Thymus (tissue), 11 donors: ENCODE data around the gene SUMF1. TPM values are rescaled to one million over a fixed set of nuclear protein-coding genes. Genes with fewer than 3 reads are reported as not detected.

Source experiments
- DNase-seq, 9 donors: peaks; one replicate each; pipeline ENCODE4 v3.0.0-alpha.2; 2013; ENCODE audit warnings: low spot score in 9 of 9, low read depth in 6 of 9, missing footprints in 1 of 9
- H3K27ac ChIP-seq, 2 donors: one replicate each; pipeline ENCODE4 v1.5.1; 2013; ENCODE audit warnings: control low read depth in 1 of 2, low read depth in 1 of 2, low read length in 1 of 2, mild to moderate bottlenecking in 1 of 2, moderate library complexity in 1 of 2
- H3K27me3 ChIP-seq, 2 donors: one replicate each; pipeline ENCODE4 v1.5.1; 2013; ENCODE audit warnings: low read length in 1 of 2; ENCODE audit not compliant: control insufficient read depth in 2 of 2, insufficient read depth in 1 of 2
- H3K36me3 ChIP-seq, 2 donors: one replicate each; pipeline ENCODE4 v1.5.1; 2013; ENCODE audit warnings: low read length in 1 of 2, mild to moderate bottlenecking in 1 of 2, moderate library complexity in 1 of 2; ENCODE audit not compliant: control insufficient read depth in 2 of 2, insufficient read depth in 2 of 2
- H3K4me1 ChIP-seq, 2 donors: one replicate each; pipeline ENCODE4 v1.5.1; 2013; ENCODE audit warnings: low read length in 2 of 2; ENCODE audit not compliant: control insufficient read depth in 2 of 2, insufficient read depth in 2 of 2
- H3K4me3 ChIP-seq, 2 donors: one replicate each; pipeline ENCODE4 v1.5.1; 2013; ENCODE audit warnings: low read length in 2 of 2, control low read depth in 1 of 2, mild to moderate bottlenecking in 1 of 2
- H3K9me3 ChIP-seq, 2 donors: one replicate each; pipeline ENCODE4 v1.5.1; 2013; ENCODE audit warnings: low read length in 1 of 2, mild to moderate bottlenecking in 1 of 2; ENCODE audit not compliant: control insufficient read depth in 2 of 2, insufficient read depth in 1 of 2
- WGBS: extraction: QIAGEN DNeasy Blood & Tissue Kit; methylation state at CpG from one replicate; pipeline ENCODE4 v1.1.7; 2013; 5-methylcytosine and 5-hydroxymethylcytosine counted together
- polyA plus RNA-seq: library from polyadenylated mRNA; stranded (reverse); fragments of 200-250 nt; gene quantifications from one replicate; pipeline ENCODE4 v1.2.3, GENCODE V29; 2013
- total RNA-seq: library from RNA; stranded (reverse); fragments of 120-200 nt; gene quantifications from one replicate; pipeline ENCODE4 v1.2.4, GENCODE V29; 2013
- donor health status: healthy.

The SUMF1 gene
- total and polyA plus RNA-seq, 2 donors = 14.1 to 18.6 TPM

DNA sequence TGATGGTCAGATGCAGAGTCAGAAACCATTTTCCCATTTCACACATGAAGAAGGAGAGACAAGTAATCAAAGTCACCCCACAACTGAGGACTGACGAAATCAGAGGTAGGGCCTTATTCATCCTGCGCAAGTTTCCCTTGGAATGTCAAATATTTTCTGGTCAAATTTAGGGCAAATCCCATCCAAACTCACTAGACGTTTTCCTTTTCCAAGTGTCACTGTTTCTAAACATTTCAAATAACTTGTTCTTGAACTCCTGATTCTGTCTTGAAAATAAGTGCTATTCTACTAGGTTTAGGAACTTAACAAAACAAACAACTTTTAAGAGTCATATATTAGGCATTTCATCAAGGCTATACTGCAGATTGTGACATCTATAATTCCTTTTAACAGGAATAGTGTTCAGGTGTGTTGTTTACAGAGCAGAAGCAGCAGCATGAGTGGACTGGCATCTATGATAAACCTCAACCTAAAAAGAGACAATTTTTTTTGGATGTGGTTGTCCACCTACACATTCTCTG lies 40.7 kb downstream of the SUMF1 start:
- Histone ChIP-seq H3K9me3 (peaks cover 0 to 2% of the 10 kb centered on the region in 2 donors), H3K4me3 (no peak overlapping the region), H3K27ac (no peak overlapping the region), H3K27me3 (no peaks in the 10 kb centered on the region), H3K4me1 (no peaks in the 10 kb centered on the region), H3K36me3 (peaks cover 0 to 3% of the 10 kb centered on the region in 2 donors)
- no peak for DNase-seq
- WGBS = 96% methylated on average over 3 of the region's 3 CpGs

- H3K9me3 ChIP-seq = no peaks in the 10 kb centered on the region
- no peak overlapping the region for H3K4me3 ChIP-seq
- H3K27ac ChIP-seq = no peak overlapping the region
- DNase-seq = no peak
- peaks cover 0 to 3% of the 10 kb centered on the region in 2 donors for H3K36me3 ChIP-seq
- H3K27me3 ChIP-seq = no peaks in the 10 kb centered on the region
- 98% methylated on average over 4 of the region's 4 CpGs for WGBS
- no peaks in the 10 kb centered on the region for H3K4me1 ChIP-seq
Observed at GRCh38 chr3:4425707-4426106, 41.4 kb downstream of the SUMF1 start.

GRCh38 chr3:4425055-4425454 lies 42.0 kb downstream of the SUMF1 start:
- DNase-seq = no peak
- Histone ChIP-seq H3K4me3 (no peak overlapping the region), H3K27ac (no peak overlapping the region), H3K36me3 (peaks cover 0 to 3% of the 10 kb centered on the region in 2 donors), H3K27me3 (no peaks in the 10 kb centered on the region), H3K4me1 (no peaks in the 10 kb centered on the region), H3K9me3 (no peaks in the 10 kb centered on the region)

- H3K4me3 ChIP-seq = no peak overlapping the region
- no peaks in the 10 kb centered on the region for H3K9me3 ChIP-seq
- no peak for DNase-seq
- H3K27ac ChIP-seq = no peak overlapping the region
- WGBS = 97% methylated on average over 2 of the region's 2 CpGs
- H3K4me1 ChIP-seq = no peaks in the 10 kb centered on the region
- peaks cover 3% of the 10 kb centered on the region in 2 donors for H3K36me3 ChIP-seq
- no peaks in the 10 kb centered on the region for H3K27me3 ChIP-seq
Observed at GRCh38 chr3:4421121-4421520, 45.9 kb downstream of the SUMF1 start.

- H3K9me3 ChIP-seq = no peaks in the 10 kb centered on the region
- DNase-seq = no peak
- H3K4me3 ChIP-seq = no peak overlapping the region
- no peak overlapping the region for H3K27ac ChIP-seq
- 98% methylated on average over 1 of the region's 1 CpG for WGBS
- H3K27me3 ChIP-seq = no peaks in the 10 kb centered on the region
- peaks cover 3% of the 10 kb centered on the region in 2 donors for H3K36me3 ChIP-seq
- H3K4me1 ChIP-seq = no peaks in the 10 kb centered on the region
Observed at GRCh38 chr3:4419920-4420319, 47.1 kb downstream of the SUMF1 start.

GRCh38 chr3:4419386-4419785 lies 47.7 kb downstream of the SUMF1 start:
- no peak overlapping the region for H3K4me3 ChIP-seq
- no peak for DNase-seq
- H3K27me3 ChIP-seq = no peaks in the 10 kb centered on the region
- WGBS = 98% methylated on average over 3 of the region's 3 CpGs
- H3K27ac ChIP-seq = no peak overlapping the region
- no peaks in the 10 kb centered on the region for H3K9me3 ChIP-seq
- H3K4me1 ChIP-seq = no peaks in the 10 kb centered on the region
- H3K36me3 ChIP-seq = peaks cover 3% of the 10 kb centered on the region in 2 donors

GRCh38 chr3:4418156-4418555 lies 48.9 kb downstream of the SUMF1 start:
- Histone ChIP-seq H3K9me3 (no peaks in the 10 kb centered on the region), H3K36me3 (peaks cover 0 to 3% of the 10 kb centered on the region in 2 donors), H3K27ac (no peak overlapping the region), H3K4me1 (no peaks in the 10 kb centered on the region), H3K4me3 (no peak overlapping the region), H3K27me3 (no peaks in the 10 kb centered on the region)
- no peak for DNase-seq
- WGBS = 96% methylated on average over 4 of the region's 4 CpGs

DNA sequence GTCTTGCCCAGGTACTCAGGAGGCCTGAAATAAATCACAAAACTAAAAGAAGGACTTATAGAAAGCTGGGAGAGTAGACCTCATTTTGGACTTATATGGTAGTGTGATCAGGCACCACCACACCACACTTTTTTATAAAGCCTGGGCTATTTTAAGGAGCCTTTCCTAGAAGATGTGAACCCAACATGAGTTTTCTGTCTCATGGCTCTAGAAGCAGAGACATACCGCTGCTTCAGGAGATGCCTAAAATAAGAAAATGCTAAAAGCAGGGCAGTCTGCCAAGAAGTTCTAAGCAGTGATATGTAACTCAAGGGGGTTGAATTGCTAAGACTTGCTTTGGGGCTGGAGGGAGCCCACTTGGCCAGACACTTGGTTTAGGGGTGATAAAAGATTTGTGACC lies 49.6 kb downstream of the SUMF1 start:
- no peak overlapping the region for H3K27ac ChIP-seq
- no peaks in the 10 kb centered on the region for H3K4me1 ChIP-seq
- no peak for DNase-seq
- peaks cover 0 to 3% of the 10 kb centered on the region in 2 donors for H3K36me3 ChIP-seq
- H3K27me3 ChIP-seq = no peaks in the 10 kb centered on the region
- 94% methylated on average over 1 of the region's 1 CpG for WGBS
- H3K9me3 ChIP-seq = no peaks in the 10 kb centered on the region
- no peak overlapping the region for H3K4me3 ChIP-seq

- DNase-seq = no peak
- H3K9me3 ChIP-seq = no peaks in the 10 kb centered on the region
- H3K4me3 ChIP-seq = no peak overlapping the region
- 98% methylated on average over 6 of the region's 6 CpGs for WGBS
- no peaks in the 10 kb centered on the region for H3K27me3 ChIP-seq
- peaks cover 0 to 3% of the 10 kb centered on the region in 2 donors for H3K36me3 ChIP-seq
- H3K27ac ChIP-seq = no peak overlapping the region
- H3K4me1 ChIP-seq = no peaks in the 10 kb centered on the region
Observed at GRCh38 chr3:4416961-4417360, 50.1 kb downstream of the SUMF1 start.
